K562 (cell line): ENCODE data around the gene ACTRT3. TPM values are rescaled to one million over a fixed set of nuclear protein-coding genes. Genes with fewer than 3 reads are reported as not detected.

ENCODE experiments used
- BCOR ChIP-seq: fragments of 450-650 bp; IDR thresholded peaks from 2 replicates; pipeline ENCODE4 v1.6.1; 2016
- CBX5 ChIP-seq: IDR thresholded peaks from 2 replicates; pipeline ENCODE4 v1.6.1; 2014; ENCODE audit warnings: low read depth, borderline replicate concordance
- CEBPG ChIP-seq, 3 experiments: fragments of 200-800 bp in 1 of 3; sonication (Bioruptor generic) in 1 of 3; sonication (generic) in 1 of 3; formaldehyde crosslinking in 1 of 3; IDR thresholded peaks in 2 of 3; conservative IDR thresholded peaks in 1 of 3; 2 replicates each; pipeline versions ENCODE4 v1.6.1 to v1.8.0; 2016 to 2022; ENCODE audit warnings: missing compliant biosample characterization in 2 of 3, missing genetic modification characterization in 2 of 3, mild to moderate bottlenecking in 1 of 3, missing genetic modification reagents in 1 of 3
- DLX4 ChIP-seq: fragments of 250-450 bp; sonication (Bioruptor Pico); IDR thresholded peaks from 2 replicates; pipeline ENCODE4 v1.6.1; 2021; ENCODE audit warnings: mild to moderate bottlenecking
- E2F1 ChIP-seq: sonication (generic); formaldehyde crosslinking; IDR thresholded peaks from 2 replicates; pipeline ENCODE4 v1.8.1; 2023; ENCODE audit warnings: mild to moderate bottlenecking, missing genetic modification reagents, moderate library complexity
- EZH2 ChIP-seq: IDR thresholded peaks from 2 replicates; pipeline ENCODE4 v1.6.1; 2012; ENCODE audit warnings: low read depth, mild to moderate bottlenecking, inconsistent platforms, low read length, borderline replicate concordance
- GABPB1 ChIP-seq: sonication (generic); formaldehyde crosslinking; IDR thresholded peaks from 2 replicates; pipeline ENCODE4 v1.8.0; 2022; ENCODE audit warnings: mild to moderate bottlenecking, missing genetic modification reagents
- GTF2F1 ChIP-seq: IDR thresholded peaks from 2 replicates; pipeline ENCODE4 v1.6.1; 2011; ENCODE audit warnings: low read depth, low read length, improper control_type of control experiment
- HDAC1 ChIP-seq, 2 experiments: fragments of 450-650 bp; IDR thresholded peaks; 2 replicates each; pipeline ENCODE4 v1.6.1; 2016 to 2017; ENCODE audit warnings: inconsistent platforms in 1 of 2, mild to moderate bottlenecking in 1 of 2, moderate library complexity in 1 of 2
- HMGN3 ChIP-seq: IDR thresholded peaks from 2 replicates; pipeline ENCODE4 v1.6.1; 2011; ENCODE audit warnings: borderline replicate concordance, low read depth, mild to moderate bottlenecking, mixed read lengths, low read length; ENCODE audit not compliant: insufficient read length; ENCODE audit errors: extremely low read depth
- MCM5 ChIP-seq: fragments of 450-650 bp; IDR thresholded peaks from 2 replicates; pipeline ENCODE4 v1.6.1; 2016; ENCODE audit warnings: low read depth
- MLLT1 ChIP-seq, 2 experiments: fragments of 450-650 bp; IDR thresholded peaks; 2 replicates each; pipeline ENCODE4 v1.6.1; 2016
- NCOA6 ChIP-seq: fragments of 450-650 bp; IDR thresholded peaks from 2 replicates; pipeline ENCODE4 v1.6.1; 2017; ENCODE audit warnings: mild to moderate bottlenecking
- NFE2 ChIP-seq: IDR thresholded peaks from 2 replicates; pipeline ENCODE4 v1.6.1; 2014; ENCODE audit warnings: antibody characterized with exemption, low read depth
- POLR3G ChIP-seq: IDR thresholded peaks from 2 replicates; pipeline ENCODE4 v1.6.1; 2011; ENCODE audit not compliant: insufficient read length, insufficient replicate concordance; ENCODE audit errors: extremely low read depth
- SETDB1 ChIP-seq: IDR thresholded peaks from one replicate; pipeline ENCODE4 v1.6.1; 2012; ENCODE audit warnings: low read length, control low read depth, inconsistent platforms
- TEAD1 ChIP-seq, 2 experiments: fragments of 450-650 bp in 1 of 2; sonication (generic) in 1 of 2; formaldehyde crosslinking; IDR thresholded peaks; 2 replicates each; pipeline versions ENCODE4 v1.4.0 to v1.8.0; 2020 to 2022; ENCODE audit warnings: mild to moderate bottlenecking in 2 of 2, missing genetic modification reagents in 1 of 2
- TGIF2 ChIP-seq: sonication (generic); formaldehyde crosslinking; IDR thresholded peaks from 2 replicates; pipeline ENCODE4 v1.8.1; 2022; ENCODE audit warnings: mild to moderate bottlenecking, missing genetic modification reagents, moderate library complexity
- ZEB2 ChIP-seq: fragments of 450-650 bp; IDR thresholded peaks from 2 replicates; pipeline ENCODE4 v1.6.1; 2016
- ZFP1 ChIP-seq: fragments of 450-650 bp; formaldehyde crosslinking; IDR thresholded peaks from 2 replicates; pipeline ENCODE4 v1.4.0; 2020; ENCODE audit warnings: mild to moderate bottlenecking, mixed read lengths
- ZHX1 ChIP-seq: fragments of 150-350 bp; conservative IDR thresholded peaks from 2 replicates; pipeline ENCODE4 v1.6.1; 2014; ENCODE audit warnings: low read length
- ZNF212 ChIP-seq: fragments of 450-650 bp; formaldehyde crosslinking; IDR thresholded peaks from 2 replicates; pipeline ENCODE4 v1.4.0; 2020; ENCODE audit warnings: mild to moderate bottlenecking
- ZNF408 ChIP-seq: fragments of 250-450 bp; sonication (Bioruptor Pico); IDR thresholded peaks from 2 replicates; pipeline ENCODE4 v1.4.0; 2020; ENCODE audit warnings: low read depth, mild to moderate bottlenecking, moderate library complexity
- ZNF77 ChIP-seq: fragments of 250-450 bp; sonication (Bioruptor Pico); IDR thresholded peaks from 2 replicates; pipeline ENCODE4 v1.5.0; 2020
- polyA plus RNA-seq, 8 experiments: library from polyadenylated mRNA; depleted of rRNA in 4 of 8; stranded (reverse) in 5 of 8; unstranded in 3 of 8; fragments of >200 nt; fragmentation: Nextera tagmentation in 2 of 8; fragmentation: Illumina TruSeq in 1 of 8; extraction: Ambion mirVana in 2 of 8; extraction: Trizol in 1 of 8; gene quantifications; 2 replicates each; pipeline versions ENCODE4 v1.2.1 to v1.2.3, GENCODE V29; 2011 to 2014; ENCODE audit warnings: inconsistent platforms in 1 of 8, missing spikeins in 1 of 8
- total RNA-seq, 7 experiments: library from RNA; depleted of rRNA in 6 of 7; stranded (reverse); fragments of >200 nt in 6 of 7; fragmentation: Illumina TruSeq in 2 of 7; extraction: Trizol in 2 of 7; gene quantifications; 2 replicates each; pipeline versions ENCODE4 v1.2.1 to v1.2.3, GENCODE V29; 2011 to 2021; ENCODE audit warnings: low replicate concordance in 1 of 7

Gene ACTRT3
- total and polyA plus RNA-seq, 9 of the 15 experiments (the other 6 are each of a cell fraction or from before 2014, with no cell fraction given), result 0.06 to 0.11 (median 0.07) TPM; not detected in 5

GRCh38 chr3:169764882-169765612, 4.3 kb downstream of the ACTRT3 start, which contains the start of gene TERC (continued):
- TF ChIP-seq MLLT1 (IDR thresholded peaks at IDR 0.05), result no peak
- TF ChIP-seq ZEB2, result no peak
- TF ChIP-seq TGIF2, result no peak
- TF ChIP-seq MCM5, result no peak
- peak; percentile 79; the same call in 1 of the 2 replicates for TF ChIP-seq ZHX1
- no peak for TF ChIP-seq CEBPG (CRISPR knock-in tag; IDR thresholded peaks at IDR 0.05)
- no peak for TF ChIP-seq CEBPG (tag; conservative IDR thresholded peaks at IDR 0.05 in 1 of 2, IDR thresholded peaks at IDR 0.05 in 1 of 2)
- TF ChIP-seq GABPB1, result peak; percentile 80
- no peak for TF ChIP-seq POLR3G
- TF ChIP-seq ZNF212 (CRISPR knock-in tag), result peak; percentile 80; the same call in 1 of the 2 replicates
- peak in 1 of 2 experiments; percentile 12; a peak in 1 of 4 replicates for TF ChIP-seq HDAC1 (IDR thresholded peaks at IDR 0.05)
- no peak for TF ChIP-seq ZNF77 (CRISPR knock-in tag)
- no peak for TF ChIP-seq SETDB1
- TF ChIP-seq ZFP1 (CRISPR knock-in tag), result peak; percentile 41; the same call in 1 of the 2 replicates
- TF ChIP-seq ZNF408 (CRISPR knock-in tag), result no peak
- TF ChIP-seq TEAD1 (CRISPR knock-in tag; IDR thresholded peaks at IDR 0.05), result peak in 1 of 2 experiments; percentile 48; a peak in 1 of 4 replicates
- TF ChIP-seq HMGN3, result no peak
- TF ChIP-seq NCOA6, result no peak
- TF ChIP-seq GTF2F1, result no peak
- TF ChIP-seq E2F1 (CRISPR knock-in tag), result no peak
- TF ChIP-seq EZH2, result no peak
- no peak for TF ChIP-seq CBX5
- 0 out of 2 replicates have a peak, but pooled peaks have one; percentile 26 for TF ChIP-seq BCOR
- TF ChIP-seq DLX4 (CRISPR knock-in tag), result no peak
- no peak for TF ChIP-seq NFE2
